Astrocyte of the cerebellum (primary cell): ENCODE data around the gene CCDC17.
A peak's percentile ranks its signal among the peaks of the same experiment; 100 is the strongest.

Experiments
- DNase-seq: peaks from one replicate; pipeline ENCODE4 v3.0.0-alpha.2; 2011; ENCODE audit warnings: low read depth
- H3K4me3 ChIP-seq: 2 replicates; pipeline ENCODE4 v1.5.1; 2011; ENCODE audit warnings: mild to moderate bottlenecking, low read depth, low read length, moderate library complexity
- CTCF ChIP-seq: IDR thresholded peaks from 2 replicates; pipeline ENCODE4 v1.5.1; 2012; ENCODE audit warnings: low read length, low read depth, moderate library complexity, mild to moderate bottlenecking; ENCODE audit errors: missing control alignments
- in situ Hi-C: cut with HindIII; loops from 2 replicates; pipeline ENCODE4 v1.10.0; 2017; ENCODE audit warnings: low sequenced_read_pairs

CCDC17 gene

DNA sequence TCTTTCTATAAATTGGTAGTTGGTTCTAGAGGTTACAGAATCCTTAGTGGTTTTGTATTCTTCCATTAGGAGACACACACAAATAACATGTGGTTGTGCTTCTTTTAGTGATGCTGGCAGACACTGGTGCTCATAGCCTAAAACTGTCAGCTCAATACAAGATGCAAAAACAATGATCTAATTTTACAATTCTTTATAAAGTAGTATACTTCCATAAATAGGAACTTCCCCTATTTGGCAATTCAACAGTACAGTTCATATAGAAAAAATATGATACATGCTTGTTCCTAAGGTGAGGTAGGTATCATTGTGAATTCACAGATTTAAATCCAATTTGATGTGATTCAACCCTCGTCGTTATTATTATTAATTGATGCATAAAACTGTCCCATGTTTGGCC, 20.8 kb upstream of the CCDC17 start:
- no peak overlapping the region for H3K4me3 ChIP-seq
- in situ Hi-C loops = no loop called here
- TF ChIP-seq CTCF = no peak
- no peak for DNase-seq

DNA sequence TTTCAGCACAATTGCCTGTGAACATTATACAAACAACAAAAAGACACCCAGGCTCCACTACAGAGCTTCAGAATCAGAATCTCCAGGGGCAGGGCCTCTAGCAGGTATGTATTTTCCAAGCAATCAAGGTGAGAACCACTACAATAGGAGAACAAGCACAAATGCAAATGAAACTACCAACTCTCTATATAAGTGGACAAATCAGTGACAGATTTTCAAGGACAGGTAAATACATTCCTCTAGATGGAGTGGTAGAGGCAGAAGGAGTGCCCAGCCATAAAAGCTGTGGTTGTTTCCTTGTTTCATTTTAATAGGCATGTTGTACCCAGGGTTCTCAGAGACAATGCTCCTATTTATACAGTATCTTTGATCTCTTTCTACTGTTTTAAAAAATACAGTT, 20.1 kb upstream of the CCDC17 start:
- peak; percentile 9 for TF ChIP-seq CTCF
- in situ Hi-C loops = no loop called here
- no peak for DNase-seq

DNA sequence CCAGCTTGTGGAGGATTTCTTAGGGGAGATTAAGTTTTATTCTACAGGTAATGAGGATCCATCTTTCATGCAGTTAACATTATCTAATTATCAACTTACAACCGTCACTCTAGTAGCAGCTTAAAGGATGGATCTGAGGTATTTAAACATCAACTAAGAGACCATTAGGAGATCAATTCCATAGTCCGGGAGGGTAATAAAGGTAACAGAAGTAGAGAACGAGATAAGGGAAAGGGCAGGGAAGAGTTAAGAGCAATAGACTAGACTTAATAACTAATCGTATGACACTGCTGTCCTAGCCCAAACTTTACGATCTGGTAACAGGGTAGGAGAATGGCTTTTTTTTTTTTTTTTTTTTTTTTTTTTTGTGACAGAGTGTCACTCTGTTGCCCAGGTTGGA, 19.5 kb upstream of the CCDC17 start:
- H3K4me3 ChIP-seq = no peak overlapping the region
- in situ Hi-C loops = no loop called here
- no peak for DNase-seq
- no peak for TF ChIP-seq CTCF

More for the DNA sequence above, 20.1 kb upstream of the CCDC17 start:
- H3K4me3 ChIP-seq = no peak overlapping the region

- TF ChIP-seq CTCF = no peak
- in situ Hi-C loops = no loop called here
- H3K4me3 ChIP-seq = no peak overlapping the region
- no peak for DNase-seq
Measured at GRCh38 chr1:45640293-45640692, 16.4 kb upstream of the CCDC17 start.

DNA sequence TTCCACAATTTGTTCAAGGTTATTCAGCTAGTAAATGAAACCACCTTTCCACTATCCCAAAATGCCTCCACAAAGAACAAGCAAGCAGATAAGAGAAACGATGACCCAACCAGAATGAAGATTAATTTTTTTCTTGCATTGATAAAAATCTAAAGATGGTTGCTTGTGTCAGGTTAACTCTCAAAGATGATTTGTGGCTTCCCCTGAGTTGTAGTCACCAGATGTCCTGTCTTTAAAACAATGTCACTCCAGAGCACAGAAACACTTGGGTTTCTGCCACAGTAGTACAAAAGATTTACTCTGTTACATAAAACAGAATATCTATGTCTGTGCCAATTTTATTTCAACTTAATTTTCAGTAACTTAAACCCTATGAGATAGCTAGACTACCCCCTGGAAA, 11.4 kb upstream of the CCDC17 start:
- no peak for TF ChIP-seq CTCF

GRCh38 chr1:45630429-45630828, 6.6 kb upstream of the CCDC17 start:
- no peak for DNase-seq
- no peak overlapping the region for H3K4me3 ChIP-seq
- TF ChIP-seq CTCF = no peak
- in situ Hi-C loops = no loop called here

More for the DNA sequence above, 11.4 kb upstream of the CCDC17 start:
- in situ Hi-C loops = no loop called here
- H3K4me3 ChIP-seq = no peak overlapping the region
- no peak for DNase-seq

DNA sequence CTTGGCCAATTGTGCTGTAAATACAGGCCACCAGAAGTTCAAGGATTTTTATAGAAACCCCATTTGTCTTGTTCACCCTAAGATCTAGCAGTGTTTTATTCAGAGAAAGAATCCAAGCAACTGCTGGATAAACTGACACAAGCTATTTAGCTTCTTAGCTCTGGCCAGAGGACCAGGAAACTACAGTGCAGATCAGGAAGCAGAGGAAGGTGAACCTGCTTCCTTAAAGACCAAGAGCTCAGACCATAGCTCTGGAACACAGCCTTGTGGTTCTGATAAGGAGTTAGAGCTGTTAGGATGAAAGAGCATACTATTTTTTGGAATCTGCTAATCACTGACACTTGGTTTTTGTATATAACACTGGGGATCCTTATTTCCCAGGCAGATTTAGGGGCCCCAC, 5.2 kb upstream of the CCDC17 start:
- TF ChIP-seq CTCF = no peak
- in situ Hi-C loops = no loop called here
- H3K4me3 ChIP-seq = no peak overlapping the region
- no peak for DNase-seq
